OCI-LY1 (cell line): Measurements from ENCODE around the gene CEP120.

ENCODE experiments used
- H2AFZ ChIP-seq: fragments of 200-600 bp; sonication (generic), shearing (Covaris generic); 2 replicates; pipeline ENCODE4 v1.6.0; 2014; ENCODE audit warnings: antibody characterized with exemption, mild to moderate bottlenecking, low read length
- H3F3A ChIP-seq: fragments of 200-600 bp; sonication (generic), shearing (Covaris generic); 2 replicates; pipeline ENCODE4 v1.6.0; 2014; ENCODE audit warnings: mild to moderate bottlenecking, antibody characterized with exemption, low read length, moderate library complexity; ENCODE audit not compliant: insufficient read depth
- H3K27ac ChIP-seq: fragments of 200-600 bp; sonication (generic); 2 replicates; pipeline ENCODE4 v1.5.1; 2014; ENCODE audit warnings: low read length, mixed run types, mild to moderate bottlenecking, low read depth; ENCODE audit not compliant: poor library complexity, severe bottlenecking
- H3K27me3 ChIP-seq: fragments of 200-600 bp; sonication (generic); 2 replicates; pipeline ENCODE4 v1.6.0; 2014; ENCODE audit warnings: antibody characterized with exemption, mild to moderate bottlenecking, low read length, moderate library complexity; ENCODE audit not compliant: insufficient read depth
- H3K36me3 ChIP-seq: fragments of 200-600 bp; sonication (generic); 2 replicates; pipeline ENCODE4 v1.6.1; 2014; ENCODE audit warnings: mild to moderate bottlenecking, antibody characterized with exemption, low read length, moderate library complexity, mixed read lengths; ENCODE audit not compliant: insufficient read depth
- H3K4me1 ChIP-seq: fragments of 200-600 bp; sonication (generic); 2 replicates; pipeline ENCODE4 v1.5.1; 2014; ENCODE audit warnings: mild to moderate bottlenecking, low read length, moderate library complexity; ENCODE audit not compliant: insufficient read depth, severe bottlenecking
- H3K4me2 ChIP-seq: fragments of 200-600 bp; sonication (generic), shearing (Covaris generic); 2 replicates; pipeline ENCODE4 v1.6.1; 2014; ENCODE audit warnings: low read length
- H3K4me3 ChIP-seq: fragments of 200-600 bp; sonication (generic); 2 replicates; pipeline ENCODE4 v1.5.1; 2014; ENCODE audit warnings: low read length, low read depth, mild to moderate bottlenecking, mixed read lengths; ENCODE audit not compliant: poor library complexity, severe bottlenecking
- H3K79me2 ChIP-seq: fragments of 200-600 bp; shearing (Covaris generic); 2 replicates; pipeline ENCODE4 v1.6.1; 2016; ENCODE audit warnings: mixed run types, low read length, mixed read lengths; ENCODE audit not compliant: insufficient read depth
- H3K9ac ChIP-seq: fragments of 200-600 bp; sonication (generic), shearing (Covaris generic); 2 replicates; pipeline ENCODE4 v1.6.1; 2014; ENCODE audit warnings: mild to moderate bottlenecking, low read length, mixed read lengths
- H3K9me2 ChIP-seq: fragments of 200-600 bp; sonication (generic), shearing (Covaris generic); 2 replicates; pipeline ENCODE4 v1.6.1; 2014; ENCODE audit warnings: low read depth, mild to moderate bottlenecking, low read length, mixed read lengths
- H3K9me3 ChIP-seq: fragments of 200-600 bp; shearing (Covaris generic); 2 replicates; pipeline ENCODE4 v1.6.1; 2014; ENCODE audit warnings: low read length, mixed read lengths
- H4K20me1 ChIP-seq: fragments of 200-600 bp; sonication (generic), shearing (Covaris generic); 2 replicates; pipeline ENCODE4 v1.6.0; 2016; ENCODE audit warnings: mild to moderate bottlenecking, low read length; ENCODE audit not compliant: insufficient read depth
- EZH2 ChIP-seq: fragments of 200-600 bp; sonication (generic), shearing (Covaris generic); IDR thresholded peaks from 2 replicates; pipeline ENCODE4 v1.8.0; 2017; ENCODE audit warnings: borderline replicate concordance, mixed run types, mild to moderate bottlenecking, antibody characterized with exemption, low read length, moderate library complexity, mixed read lengths
- TF ChIP-seq, protein P1 (sequence below): fragments of 200-600 bp; sonication (generic), shearing (Covaris generic); IDR thresholded peaks from 2 replicates; pipeline ENCODE4 v1.5.1; 2017; ENCODE audit warnings: mild to moderate bottlenecking, antibody characterized with exemption, low read length, moderate library complexity, mixed read lengths

The CEP120 gene

DNA sequence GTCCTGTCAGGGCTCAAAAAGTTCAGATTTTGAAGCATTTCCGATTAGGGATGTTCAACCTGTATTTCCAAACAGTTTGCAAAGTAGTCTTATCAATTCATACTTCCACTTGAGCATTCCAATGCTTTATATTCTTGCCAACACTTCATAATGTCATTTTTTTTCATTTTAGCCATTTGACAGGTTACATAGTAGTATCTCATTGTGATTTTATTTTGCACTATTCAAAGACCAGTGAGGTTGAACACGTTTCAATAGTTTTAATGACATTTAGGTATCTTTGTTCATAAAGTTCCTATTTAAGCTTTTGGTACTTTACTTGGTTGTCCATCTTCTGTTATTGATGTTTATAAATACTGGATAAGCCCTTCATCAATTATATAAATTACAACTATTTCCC lies 71.4 kb downstream of the CEP120 start:
- no peak overlapping the region for H3K4me2 ChIP-seq
- H3K27ac ChIP-seq: no peak overlapping the region
- H3K36me3 ChIP-seq: peaks cover 20% of the 10 kb centered on the region
- no peaks in the 10 kb centered on the region for H4K20me1 ChIP-seq
- TF ChIP-seq, protein P1, sequence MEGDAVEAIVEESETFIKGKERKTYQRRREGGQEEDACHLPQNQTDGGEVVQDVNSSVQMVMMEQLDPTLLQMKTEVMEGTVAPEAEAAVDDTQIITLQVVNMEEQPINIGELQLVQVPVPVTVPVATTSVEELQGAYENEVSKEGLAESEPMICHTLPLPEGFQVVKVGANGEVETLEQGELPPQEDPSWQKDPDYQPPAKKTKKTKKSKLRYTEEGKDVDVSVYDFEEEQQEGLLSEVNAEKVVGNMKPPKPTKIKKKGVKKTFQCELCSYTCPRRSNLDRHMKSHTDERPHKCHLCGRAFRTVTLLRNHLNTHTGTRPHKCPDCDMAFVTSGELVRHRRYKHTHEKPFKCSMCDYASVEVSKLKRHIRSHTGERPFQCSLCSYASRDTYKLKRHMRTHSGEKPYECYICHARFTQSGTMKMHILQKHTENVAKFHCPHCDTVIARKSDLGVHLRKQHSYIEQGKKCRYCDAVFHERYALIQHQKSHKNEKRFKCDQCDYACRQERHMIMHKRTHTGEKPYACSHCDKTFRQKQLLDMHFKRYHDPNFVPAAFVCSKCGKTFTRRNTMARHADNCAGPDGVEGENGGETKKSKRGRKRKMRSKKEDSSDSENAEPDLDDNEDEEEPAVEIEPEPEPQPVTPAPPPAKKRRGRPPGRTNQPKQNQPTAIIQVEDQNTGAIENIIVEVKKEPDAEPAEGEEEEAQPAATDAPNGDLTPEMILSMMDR: no peak
- no peak for TF ChIP-seq EZH2
- H3F3A ChIP-seq: no peaks in the 10 kb centered on the region
- no peak overlapping the region for H3K9ac ChIP-seq
- no peaks in the 10 kb centered on the region for H3K27me3 ChIP-seq
- no peaks in the 10 kb centered on the region for H3K4me1 ChIP-seq
- no peaks in the 10 kb centered on the region for H3K79me2 ChIP-seq
- H2AFZ ChIP-seq: no peak overlapping the region
- H3K9me2 ChIP-seq: no peaks in the 10 kb centered on the region
- H3K9me3 ChIP-seq: 0 out of 2 replicates have a peak, but pooled peaks cover 5% of the 10 kb centered on the region
- H3K4me3 ChIP-seq: no peak overlapping the region

DNA sequence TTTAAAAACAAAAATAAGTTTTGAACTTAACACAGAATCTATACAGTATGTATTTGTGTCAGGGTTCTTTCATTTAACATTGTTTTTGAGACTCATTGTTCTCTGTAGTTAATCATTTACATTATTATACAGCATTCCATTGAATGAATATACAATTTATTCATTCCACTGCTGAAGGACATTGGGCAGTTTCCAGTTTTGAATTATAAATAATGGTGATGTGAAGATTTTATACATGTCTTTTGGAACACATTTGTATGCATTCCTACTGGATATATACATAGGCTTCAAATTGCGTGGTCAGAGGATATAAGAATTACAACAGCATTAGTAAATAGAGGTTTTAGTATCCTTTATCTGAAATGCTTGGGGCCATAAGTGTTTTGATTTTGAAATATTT lies 72.0 kb downstream of the CEP120 start:
- Histone ChIP-seq H3K4me3 (no peak overlapping the region), H3K27me3 (no peaks in the 10 kb centered on the region), H4K20me1 (no peaks in the 10 kb centered on the region), H3K27ac (no peak overlapping the region), H3K9me2 (no peaks in the 10 kb centered on the region), H3K9ac (no peak overlapping the region), H3K36me3 (peaks cover 26% of the 10 kb centered on the region), H3K4me2 (no peak overlapping the region), H3K9me3 (0 out of 2 replicates have a peak, but pooled peaks cover 5% of the 10 kb centered on the region), H3K4me1 (no peaks in the 10 kb centered on the region), H2AFZ (no peak overlapping the region), H3F3A (no peaks in the 10 kb centered on the region; the same call in 1 of the 2 replicates), H3K79me2 (no peaks in the 10 kb centered on the region)
- TF ChIP-seq EZH2: no peak
- TF ChIP-seq, protein P1: no peak

DNA sequence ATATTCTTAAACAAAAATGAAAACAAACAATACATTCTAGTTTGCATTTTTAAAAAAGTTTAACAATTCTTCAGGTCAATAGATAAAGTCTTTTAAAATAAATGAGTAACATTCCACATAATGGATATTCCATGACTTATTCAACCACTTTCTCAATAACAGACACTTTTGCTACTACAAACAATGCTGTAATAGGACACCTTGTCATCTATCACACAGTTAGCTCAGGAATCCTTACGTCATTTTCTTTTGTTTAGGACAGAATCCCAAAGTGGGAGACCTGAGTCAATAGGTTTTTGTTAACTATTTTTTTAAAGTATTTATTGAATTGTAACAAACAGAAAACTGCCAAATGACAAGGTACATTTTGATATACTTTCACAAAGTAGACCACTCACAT lies 72.5 kb downstream of the CEP120 start:
- H3K4me1 ChIP-seq: no peaks in the 10 kb centered on the region
- H3K36me3 ChIP-seq: peaks cover 28% of the 10 kb centered on the region
- H3K27me3 ChIP-seq: no peaks in the 10 kb centered on the region
- H3K27ac ChIP-seq: no peak overlapping the region
- TF ChIP-seq, protein P1: no peak
- TF ChIP-seq EZH2: no peak
- no peak overlapping the region for H3K4me2 ChIP-seq
- H3K9me2 ChIP-seq: no peaks in the 10 kb centered on the region
- H2AFZ ChIP-seq: no peak overlapping the region
- H3K9ac ChIP-seq: no peak overlapping the region
- no peaks in the 10 kb centered on the region for H3K79me2 ChIP-seq
- no peaks in the 10 kb centered on the region for H4K20me1 ChIP-seq
- H3F3A ChIP-seq: no peaks in the 10 kb centered on the region; the same call in 1 of the 2 replicates
- 0 out of 2 replicates have a peak, but pooled peaks cover 5% of the 10 kb centered on the region for H3K9me3 ChIP-seq
- no peak overlapping the region for H3K4me3 ChIP-seq
